ENCODE measurements around the gene GOSR2. TPM values are rescaled to one million over a fixed set of nuclear protein-coding genes. Genes with fewer than 3 reads are reported as not detected.

Gene GOSR2
- total and polyA plus RNA-seq, 9 of the 15 experiments (the other 6 are each of a cell fraction or from before 2014, with no cell fraction given): 32.7 to 96.3 (median 48.9) TPM

DNA sequence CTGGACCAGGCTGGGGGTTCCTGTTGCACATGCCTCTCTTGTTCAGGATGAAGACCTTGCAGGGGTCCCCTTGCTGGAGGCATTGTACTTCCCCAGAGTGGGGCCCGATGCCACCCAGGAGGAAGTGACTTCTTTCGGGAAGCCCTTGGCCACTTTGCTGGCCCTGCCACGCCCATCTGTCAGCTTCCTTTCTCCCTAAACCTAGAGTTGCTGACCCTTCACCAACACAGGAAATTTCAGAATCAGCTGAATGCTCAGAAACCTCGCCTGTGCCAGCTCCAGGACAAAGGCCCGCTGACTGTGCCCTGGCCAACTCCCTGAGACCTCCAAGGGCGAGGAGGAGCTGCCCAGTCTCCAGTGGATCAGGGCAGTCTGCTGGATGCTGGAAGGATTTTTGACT is 44.9 kb upstream of the GOSR2 start:
- in situ Hi-C loops (cut with MboI): no loop called here
- ChIA-PET POLR2A (interaction anchor here (0.7 to 1.2 kb wide), 3 partner anchors 10 to 30 kb away, joined by 3 to 4 read pairs (median 3); no protein-coding TSS in a partner anchor), CTCF (ENCODE audit: low intra/inter-chr PET ratio) (no interaction called here)
- Histone ChIP-seq H3K4me2 (ENCODE audit: insufficient read depth, low read length) (no peak overlapping the region), H3K27ac (ENCODE audit: extremely low read depth, low read depth, low read length) (no peak overlapping the region), H3K4me3 (no peak overlapping the region), H4K20me1 (replicated peaks; ENCODE audit: control insufficient read depth, insufficient read depth, low read length) (no peaks in the 10 kb centered on the region), H3K79me2 (ENCODE audit: control insufficient read depth, insufficient read depth, low read length) (no peaks in the 10 kb centered on the region), H3K9ac (ENCODE audit: insufficient read depth in 1 of 2, low read depth in 2 of 2, low read length in 2 of 2) (no peak overlapping the region), H3K4me1 (replicated peaks in 1 of 2; ENCODE audit: control insufficient read depth in 2 of 2, insufficient read depth in 2 of 2, low read length in 2 of 2) (peaks cover 0 to 11% of the 10 kb centered on the region in 2 experiments; a peak in 2 of 5 replicates), H3K9me1 (ENCODE audit: control insufficient read depth, insufficient read depth, low read length) (no peaks in the 10 kb centered on the region), H3K9me3 (replicated peaks; ENCODE audit: control insufficient read depth, insufficient read depth, low read depth, low read length) (no peaks in the 10 kb centered on the region), H2AFZ (ENCODE audit: low read depth, low read length) (no peak overlapping the region), H3K27me3 (ENCODE audit: control insufficient read depth in 2 of 2, insufficient read depth in 2 of 2, low read length in 2 of 2) (peaks cover 6 to 29% of the 10 kb centered on the region in 2 experiments; a peak in 4 of 5 replicates), H3K36me3 (ENCODE audit: control insufficient read depth, insufficient read depth, low read length) (no peaks in the 10 kb centered on the region)
- DNase-seq (ENCODE audit: extremely low read depth in 1 of 4, low spot score in 3 of 4): no peak
- intact Hi-C loops (cut with micrococcal nuclease): no loop called here
- WGBS (ENCODE audit: insufficient coverage, low coverage, missing lambda C conversion rate): 0% methylated on average over 6 of the region's 6 CpGs
- no peak for ATAC-seq
- no peak for FAIRE-seq
- no TSS peak for BruUV-seq (replicated peaks)
- TF ChIP-seq NR2C2 (CRISPR knock-in tag; IDR thresholded peaks at IDR 0.05) (no peak), NR2C2 (tag; IDR thresholded peaks at IDR 0.05) (no peak), ZNF143 (CRISPR knock-in tag; IDR thresholded peaks at IDR 0.05) (no peak), POLR2A (conservative IDR thresholded peaks at IDR 0.05) (no peak), SNRNP70 (optimal IDR thresholded peaks at IDR 0.05; ENCODE audit: low read depth, low read length) (no peak), ZNF408 (CRISPR knock-in tag; IDR thresholded peaks at IDR 0.05; ENCODE audit: low read depth) (no peak), ZHX1 (conservative IDR thresholded peaks at IDR 0.05; ENCODE audit: low read length) (no peak), SRSF1 (IDR thresholded peaks at IDR 0.05; ENCODE audit: low read depth, low read length) (no peak), LCOR (CRISPR knock-in tag; IDR thresholded peaks at IDR 0.05) (no peak), LEF1 (IDR thresholded peaks at IDR 0.05) (no peak), CCAR2 (IDR thresholded peaks at IDR 0.05; ENCODE audit: low read depth, low read length) (no peak), SIN3A (IDR thresholded peaks at IDR 0.05; ENCODE audit: borderline replicate concordance in 2 of 2, control insufficient read depth in 1 of 2, low read depth in 2 of 2, low read length in 2 of 2) (no peak), ZNF224 (CRISPR knock-in tag; IDR thresholded peaks at IDR 0.05) (no peak), CBX3 (IDR thresholded peaks at IDR 0.05; ENCODE audit: borderline replicate concordance in 1 of 2, low read length in 2 of 2) (no peak), CHD2 (IDR thresholded peaks at IDR 0.05; ENCODE audit: low read depth, low read length) (no peak), RBBP5 (IDR thresholded peaks at IDR 0.05; ENCODE audit: borderline replicate concordance, insufficient read depth, low read length, poor library complexity, severe bottlenecking) (no peak), U2AF2 (optimal IDR thresholded peaks at IDR 0.05; ENCODE audit: low read depth, low read length) (no peak)
- TF ChIP-seq, protein P1, sequence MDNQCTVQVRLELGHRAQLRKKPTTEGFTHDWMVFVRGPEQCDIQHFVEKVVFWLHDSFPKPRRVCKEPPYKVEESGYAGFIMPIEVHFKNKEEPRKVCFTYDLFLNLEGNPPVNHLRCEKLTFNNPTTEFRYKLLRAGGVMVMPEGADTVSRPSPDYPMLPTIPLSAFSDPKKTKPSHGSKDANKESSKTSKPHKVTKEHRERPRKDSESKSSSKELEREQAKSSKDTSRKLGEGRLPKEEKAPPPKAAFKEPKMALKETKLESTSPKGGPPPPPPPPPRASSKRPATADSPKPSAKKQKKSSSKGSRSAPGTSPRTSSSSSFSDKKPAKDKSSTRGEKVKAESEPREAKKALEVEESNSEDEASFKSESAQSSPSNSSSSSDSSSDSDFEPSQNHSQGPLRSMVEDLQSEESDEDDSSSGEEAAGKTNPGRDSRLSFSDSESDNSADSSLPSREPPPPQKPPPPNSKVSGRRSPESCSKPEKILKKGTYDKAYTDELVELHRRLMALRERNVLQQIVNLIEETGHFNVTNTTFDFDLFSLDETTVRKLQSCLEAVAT (IDR thresholded peaks at IDR 0.05): no peak
- TF ChIP-seq, protein P2, sequence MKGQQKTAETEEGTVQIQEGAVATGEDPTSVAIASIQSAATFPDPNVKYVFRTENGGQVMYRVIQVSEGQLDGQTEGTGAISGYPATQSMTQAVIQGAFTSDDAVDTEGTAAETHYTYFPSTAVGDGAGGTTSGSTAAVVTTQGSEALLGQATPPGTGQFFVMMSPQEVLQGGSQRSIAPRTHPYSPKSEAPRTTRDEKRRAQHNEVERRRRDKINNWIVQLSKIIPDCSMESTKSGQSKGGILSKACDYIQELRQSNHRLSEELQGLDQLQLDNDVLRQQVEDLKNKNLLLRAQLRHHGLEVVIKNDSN (CRISPR knock-in tag; IDR thresholded peaks at IDR 0.05): no peak
